ENCODE measurements around the gene PCSK1. TPM values are rescaled to one million over a fixed set of nuclear protein-coding genes. Genes with fewer than 3 reads are reported as not detected.

Gene PCSK1
- total and polyA plus RNA-seq, 2 of the 4 experiments (the other 2 are of a cell fraction): not detected

GRCh38 chr5:96377167-96377566 lies 55.9 kb downstream of the PCSK1 start:
- H3K27me3 ChIP-seq (ENCODE audit: control insufficient read depth, insufficient read depth, low read length): peaks cover 20% of the 10 kb centered on the region
- no peak overlapping the region for H2AK9ac ChIP-seq (replicated peaks; ENCODE audit: low read depth, low read length, poor library complexity)
- no peaks in the 10 kb centered on the region for H3K9me3 ChIP-seq (ENCODE audit: control insufficient read depth, insufficient read depth, low read length)
- no peak overlapping the region for H2AK5ac ChIP-seq (ENCODE audit: low read depth, low read length)
- TF ChIP-seq CEBPB (IDR thresholded peaks at IDR 0.05; ENCODE audit: low read depth, low read length) (no peak), CTCF (conservative IDR thresholded peaks at IDR 0.05; ENCODE audit: low read depth, low read length) (no peak), USF2 (IDR thresholded peaks at IDR 0.05; ENCODE audit: low read depth, low read length) (no peak), RCOR1 (IDR thresholded peaks at IDR 0.05; ENCODE audit: insufficient replicate concordance, low read length) (no peak), RAD21 (IDR thresholded peaks at IDR 0.05; ENCODE audit: low read length) (no peak), BHLHE40 (IDR thresholded peaks at IDR 0.05; ENCODE audit: low read depth, low read length) (no peak), FOS (IDR thresholded peaks at IDR 0.05; ENCODE audit: low read depth, low read length) (no peak)
- no peak overlapping the region for H3K23ac ChIP-seq (ENCODE audit: low read depth, low read length)
- no peaks in the 10 kb centered on the region for H3K9me1 ChIP-seq (ENCODE audit: insufficient read depth, low read length)
- no peak overlapping the region for H2AFZ ChIP-seq (replicated peaks; ENCODE audit: low read length, poor library complexity)
- no peak overlapping the region for H3K4ac ChIP-seq (ENCODE audit: low read depth, low read length)
- POLR2A ChIA-PET (ENCODE audit: unreplicated experiment): no interaction called here
- no peak overlapping the region for H3K4me3 ChIP-seq (ENCODE audit: insufficient read depth, low read depth, low read length)
- ATAC-seq (ENCODE audit: low read depth) (peak; percentile 80), DNase-seq (peak; percentile 56)
- H3K14ac ChIP-seq (replicated peaks; ENCODE audit: low read depth, low read length): no peak overlapping the region
- CTCF ChIA-PET: interaction anchor here (0.5 kb wide), 1 partner anchor 63 kb away, joined by 3 read pairs; no protein-coding TSS in a partner anchor
- WGBS, 2 experiments (ENCODE audit: extremely low coverage in 2 of 2, insufficient read length in 1 of 2): no CpG with 5 or more reads among the region's 2 CpGs
- no peak overlapping the region for H2BK20ac ChIP-seq (ENCODE audit: low read depth, low read length)
- no peaks in the 10 kb centered on the region for H4K20me1 ChIP-seq (ENCODE audit: insufficient read depth, low read length)
- no peak overlapping the region for H2BK120ac ChIP-seq (ENCODE audit: low read depth, low read length)
- no peak overlapping the region for H4K91ac ChIP-seq (ENCODE audit: insufficient read depth, low read depth, low read length)
- no peak overlapping the region for H4K8ac ChIP-seq (ENCODE audit: low read depth in 2 of 2, low read length in 2 of 2)
- no peak overlapping the region for H3K27ac ChIP-seq (ENCODE audit: insufficient read depth, low read length)
- in situ Hi-C loops (cut with MboI; ENCODE audit: low sequenced_read_pairs): no loop called here
- BruUV-seq (replicated peaks): no TSS peak
- no peak overlapping the region for H3K18ac ChIP-seq (ENCODE audit: low read depth, low read length)
- H4K5ac ChIP-seq (ENCODE audit: low read depth, low read length): no peak overlapping the region
- H3K4me2 ChIP-seq (ENCODE audit: low read depth, low read length): no peak overlapping the region
- no peaks in the 10 kb centered on the region for H3K79me1 ChIP-seq (ENCODE audit: low read depth in 1 of 2, low read length in 2 of 2)
- H2BK15ac ChIP-seq (ENCODE audit: low read depth, low read length): no peak overlapping the region
- H2BK5ac ChIP-seq (ENCODE audit: low read depth, low read length, poor library complexity, severe bottlenecking): no peak overlapping the region
- no peak overlapping the region for H3K9ac ChIP-seq (ENCODE audit: low read depth, low read length)
- no peak overlapping the region for H3K56ac ChIP-seq (ENCODE audit: extremely low read depth, insufficient read depth, low read length)
- dilution Hi-C loops (cut with HindIII; ENCODE audit: low sequenced_read_pairs, unreplicated experiment): no loop called here
- intact Hi-C loops (cut with micrococcal nuclease): no loop called here
- no peaks in the 10 kb centered on the region for H3K4me1 ChIP-seq (ENCODE audit: control insufficient read depth, insufficient read depth, low read length)
- no peaks in the 10 kb centered on the region for H3K36me3 ChIP-seq (ENCODE audit: control insufficient read depth, insufficient read depth, low read length)
